T-cell (primary cell): ENCODE data around the gene YEATS2. TPM values are rescaled to one million over a fixed set of nuclear protein-coding genes. Genes with fewer than 3 reads are reported as not detected.
"Not testable (repeated sequence)": the region's sequence is repeated elsewhere in the genome, so short reads cannot be mapped to it uniquely, and the experiment has no call there.

Experiments
- ATAC-seq, 4 experiments: fragments of 200-7000 bp in 3 of 4; fragments of 150-1000 bp in 1 of 4; cut with Tn5 transposase; replicated peaks in 1 of 4; 1 replicate in 3 of 4; 2 replicates in 1 of 4; pipeline ENCODE4 v1.10.0; 2021; ENCODE audit warnings: moderate library complexity in 3 of 4, mild to moderate bottlenecking in 2 of 4, moderate number of reproducible peaks in 1 of 4
- CTCF ChIA-PET, 2 donors: fragments of 300-600 bp; sonication (Branson Sonifier 250); formaldehyde crosslinking; loops; one replicate each; lab custom pipeline; 2022; ENCODE audit warnings: antibody characterized with exemption in 2 of 2; lab: Charles Lee
- POLR2A ChIA-PET, 2 donors: fragments of 300-600 bp; sonication (Branson Sonifier 250); formaldehyde crosslinking; loops; one replicate each; lab custom pipeline; 2022; ENCODE audit warnings: antibody characterized with exemption in 2 of 2; lab: Charles Lee
- DNase-seq, 35 experiments: peaks; one replicate each; pipeline versions ENCODE4 v3.0.0 to v3.0.0-alpha.2; 2013 to 2023
- H3K27ac ChIP-seq: one replicate; pipeline ENCODE4 v1.5.1; 2013; ENCODE audit warnings: low read length
- H3K27me3 ChIP-seq, 2 experiments: replicated peaks in 1 of 2; 1 replicate in 1 of 2; 2 replicates in 1 of 2; pipeline versions ENCODE4 v1.6.1 to v1.7.0; 2013; ENCODE audit warnings: low read length in 1 of 2, mixed read lengths in 1 of 2; ENCODE audit not compliant: control insufficient read depth in 2 of 2, insufficient read depth in 2 of 2; ENCODE audit errors: extremely low read depth in 1 of 2
- H3K36me3 ChIP-seq, 2 donors: 1 replicate in 1 of 2; 2 replicates in 1 of 2; pipeline versions ENCODE4 v1.6.1 to v1.7.0; 2013; ENCODE audit warnings: low read length in 1 of 2; ENCODE audit not compliant: control insufficient read depth in 2 of 2, insufficient read depth in 1 of 2; ENCODE audit errors: extremely low read depth in 1 of 2
- H3K4me1 ChIP-seq, 2 experiments: 1 replicate in 1 of 2; 2 replicates in 1 of 2; pipeline versions ENCODE4 v1.6.1 to v1.7.0; 2013; ENCODE audit warnings: low read length in 2 of 2, mixed read lengths in 1 of 2; ENCODE audit not compliant: insufficient read depth in 2 of 2, control insufficient read depth in 1 of 2; ENCODE audit errors: extremely low read depth in 1 of 2
- H3K4me3 ChIP-seq, 2 donors: 1 replicate in 1 of 2; 2 replicates in 1 of 2; pipeline versions ENCODE4 v1.5.1 to v1.7.0; 2013; ENCODE audit warnings: mild to moderate bottlenecking in 2 of 2, low read length in 1 of 2, moderate library complexity in 1 of 2; ENCODE audit not compliant: control insufficient read depth in 1 of 2; ENCODE audit errors: extremely low read depth in 1 of 2
- H3K9me3 ChIP-seq: 2 replicates; pipeline ENCODE4 v1.7.0; 2013
- H3K27ac Mint-ChIP-seq, 2 donors: one replicate each; pipeline ENCODE4 v1.8.0; 2020 to 2021; ENCODE audit warnings: mild to moderate bottlenecking in 2 of 2, mixed read lengths in 2 of 2
- H3K27me3 Mint-ChIP-seq, 2 donors: one replicate each; pipeline ENCODE4 v1.8.0; 2021 to 2022; ENCODE audit warnings: mixed read lengths in 2 of 2
- H3K36me3 Mint-ChIP-seq: one replicate; pipeline ENCODE4 v1.8.0; 2021; ENCODE audit warnings: mixed read lengths
- H3K4me1 Mint-ChIP-seq, 3 donors: one replicate each; pipeline ENCODE4 v1.8.0; 2020 to 2022; ENCODE audit warnings: mixed read lengths in 3 of 3, mild to moderate bottlenecking in 1 of 3
- H3K4me3 Mint-ChIP-seq, 3 donors: one replicate each; pipeline ENCODE4 v1.8.0; 2020 to 2022; ENCODE audit warnings: mild to moderate bottlenecking in 3 of 3, mixed read lengths in 3 of 3, moderate library complexity in 3 of 3
- H3K9me3 Mint-ChIP-seq, 3 donors: one replicate each; pipeline ENCODE4 v1.8.0; 2020 to 2022; ENCODE audit warnings: mixed read lengths in 3 of 3
- WGBS: methylation state at CpG from one replicate; pipeline ENCODE4 v1.1.5; 2013; ENCODE audit warnings: missing lambda C conversion rate; ENCODE audit not compliant: insufficient coverage; 5-methylcytosine and 5-hydroxymethylcytosine counted together
- total RNA-seq, 35 experiments: library from RNA in 6 of 35; stranded (reverse) in 6 of 35; fragments of 120-200 nt in 1 of 35; gene quantifications; one replicate each; pipeline versions ENCODE4 v1.2.1 to v1.2.4 and lab custom pipeline; 2013 to 2026

YEATS2 gene
- total RNA-seq, 5 donors from 2014 or later (not counting 1 experiment from before 2014, with no cell fraction given), result 23.8 to 26.2 (median 25.2) TPM

GRCh38 chr3:183781246-183781645 is 83.6 kb downstream of the YEATS2 start:
- no peaks in the 10 kb centered on the region for H3K27me3 ChIP-seq
- DNase-seq (no peak), ATAC-seq (no peak)
- H3K4me3 Mint-ChIP-seq, result no peak overlapping the region
- no peaks in the 10 kb centered on the region for H3K4me1 ChIP-seq
- H3K9me3 Mint-ChIP-seq, result no peaks in the 10 kb centered on the region
- H3K27me3 Mint-ChIP-seq, result no peaks in the 10 kb centered on the region
- H3K27ac ChIP-seq, result no peak overlapping the region
- no peaks in the 10 kb centered on the region for H3K4me1 Mint-ChIP-seq
- peaks cover 62% of the 10 kb centered on the region for H3K36me3 Mint-ChIP-seq
- 97% methylated on average over 6 of the region's 6 CpGs for WGBS
- H3K4me3 ChIP-seq, result no peak overlapping the region
- ChIA-PET POLR2A (no interaction called here), CTCF (no interaction called here)
- H3K36me3 ChIP-seq, result peaks cover 26 to 62% of the 10 kb centered on the region in 2 donors
- H3K9me3 ChIP-seq, result no peaks in the 10 kb centered on the region
- no peak overlapping the region for H3K27ac Mint-ChIP-seq

DNA sequence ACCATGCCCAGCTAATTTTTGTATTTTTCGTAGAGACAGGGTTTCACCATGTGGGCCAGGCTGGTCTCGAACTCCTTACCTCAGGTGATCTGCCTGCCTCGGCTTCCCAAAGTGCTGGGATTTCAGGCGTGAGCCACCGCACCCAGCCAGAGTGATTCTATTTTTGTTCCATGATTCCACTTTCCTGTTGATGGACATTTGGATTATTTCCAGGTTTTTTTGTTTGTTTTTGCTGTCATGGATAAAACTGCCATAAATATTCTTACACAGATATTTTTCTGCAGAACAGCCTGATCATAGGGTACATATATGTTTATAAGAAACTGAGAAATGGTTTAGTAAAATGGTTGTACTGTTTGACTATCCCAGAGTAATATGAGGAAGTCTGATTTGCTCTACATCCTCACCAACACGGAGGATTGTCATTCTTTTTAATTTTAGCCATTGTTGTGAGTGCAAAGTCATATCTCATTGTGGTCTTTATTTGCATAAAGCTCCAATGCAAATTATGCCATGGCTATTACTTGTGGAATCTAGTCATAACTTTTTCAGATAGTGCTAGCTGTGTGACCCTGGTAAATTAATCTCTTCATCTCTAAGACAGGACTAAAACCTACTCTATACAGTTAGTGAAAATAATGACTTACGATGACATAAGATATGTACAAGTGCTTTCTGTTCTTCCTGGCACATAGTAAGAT is 85.1 kb downstream of the YEATS2 start:
- peaks cover 65% of the 10 kb centered on the region for H3K36me3 Mint-ChIP-seq
- H3K27ac Mint-ChIP-seq, result no peak overlapping the region
- Histone ChIP-seq H3K4me3 (no peak overlapping the region), H3K27me3 (no peaks in the 10 kb centered on the region), H3K36me3 (peaks cover 20 to 59% of the 10 kb centered on the region in 2 donors), H3K9me3 (no peaks in the 10 kb centered on the region), H3K4me1 (no peaks in the 10 kb centered on the region), H3K27ac (no peak overlapping the region)
- no peak overlapping the region for H3K4me3 Mint-ChIP-seq
- ATAC-seq (no peak), DNase-seq (no peak)
- no peaks in the 10 kb centered on the region for H3K9me3 Mint-ChIP-seq
- H3K4me1 Mint-ChIP-seq, result no peaks in the 10 kb centered on the region
- ChIA-PET POLR2A (no interaction called here), CTCF (no interaction called here)
- 100% methylated on average over 4 of the region's 7 CpGs for WGBS
- H3K27me3 Mint-ChIP-seq, result no peaks in the 10 kb centered on the region

GRCh38 chr3:183784503-183784902 is 86.9 kb downstream of the YEATS2 start:
- H3K27ac Mint-ChIP-seq, DNase-seq, H3K4me3 Mint-ChIP-seq, POLR2A ChIA-PET, H3K9me3 Mint-ChIP-seq, H3K27me3 Mint-ChIP-seq, H3K4me3 ChIP-seq, H3K4me1 ChIP-seq, ATAC-seq, CTCF ChIA-PET, H3K9me3 ChIP-seq, H3K27ac ChIP-seq, H3K27me3 ChIP-seq: not testable (repeated sequence)
- Mint-ChIP-seq H3K4me1 (peaks cover 3 to 13% (median 8%) of the 10 kb centered on the region in 3 donors), H3K36me3 (peaks cover 58% of the 10 kb centered on the region)
- peaks cover 7 to 59% of the 10 kb centered on the region in 2 donors for H3K36me3 ChIP-seq
- 100% methylated on average over 2 of the region's 10 CpGs for WGBS

DNA sequence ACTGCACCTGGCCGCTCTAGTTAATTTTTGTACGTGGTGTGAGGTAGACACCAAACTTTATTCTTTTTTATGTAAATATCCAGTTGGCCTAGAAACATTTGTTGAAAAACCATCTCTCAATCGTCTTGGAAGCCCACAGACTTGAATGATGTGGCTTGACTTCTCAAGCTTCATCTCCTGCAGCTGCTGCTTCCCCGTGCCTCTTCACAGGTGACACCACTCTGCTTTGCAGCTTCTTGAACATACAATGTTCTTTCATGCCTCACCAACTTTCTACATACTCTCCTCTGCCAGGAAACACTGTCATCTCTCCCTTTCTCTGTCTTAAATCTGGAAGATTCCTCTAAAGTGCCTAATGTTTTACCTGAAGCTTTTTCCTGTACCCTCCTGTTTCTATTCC is 92.2 kb downstream of the YEATS2 start:
- no peak overlapping the region for H3K27ac Mint-ChIP-seq
- no peak overlapping the region for H3K4me3 Mint-ChIP-seq
- Histone ChIP-seq H3K4me1 (no peaks in the 10 kb centered on the region), H3K9me3 (no peaks in the 10 kb centered on the region), H3K4me3 (no peak overlapping the region), H3K36me3 (peaks cover 6 to 67% of the 10 kb centered on the region in 2 donors), H3K27ac (no peak overlapping the region), H3K27me3 (no peaks in the 10 kb centered on the region)
- peaks cover 57% of the 10 kb centered on the region for H3K36me3 Mint-ChIP-seq
- no peaks in the 10 kb centered on the region for H3K27me3 Mint-ChIP-seq
- peaks cover 3 to 17% (median 14%) of the 10 kb centered on the region in 3 donors for H3K4me1 Mint-ChIP-seq
- no peak for DNase-seq
- ATAC-seq, result no peak
- no peaks in the 10 kb centered on the region for H3K9me3 Mint-ChIP-seq
- ChIA-PET POLR2A (interaction anchor here in 1 of 2 donors (0.5 kb wide), 1 partner anchor 61 kb away, joined by 3 read pairs; no protein-coding TSS in a partner anchor), CTCF (interaction anchor here in 1 of 2 donors (0.7 kb wide), 1 partner anchor 892 kb away, joined by 3 read pairs; no protein-coding TSS in a partner anchor)
- WGBS, result 40% methylated on average over 2 of the region's 4 CpGs

DNA sequence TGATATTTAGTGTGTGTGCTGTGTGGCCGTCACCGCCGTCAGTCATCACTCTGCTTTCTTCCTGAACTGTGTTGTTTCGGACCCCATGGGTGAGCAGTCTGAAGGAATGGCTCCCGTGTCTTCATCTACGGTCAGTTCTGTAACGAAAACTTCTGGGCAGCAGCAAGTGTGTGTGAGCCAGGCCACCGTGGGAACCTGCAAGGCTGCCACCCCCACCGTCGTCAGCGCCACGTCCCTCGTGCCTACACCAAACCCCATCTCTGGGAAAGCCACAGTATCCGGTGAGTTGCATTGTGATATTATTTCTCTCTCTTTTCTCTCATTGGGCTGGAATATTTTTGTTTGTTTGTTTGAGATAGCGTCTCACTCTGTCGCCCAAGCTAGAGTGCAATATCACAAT is 93.1 kb downstream of the YEATS2 start:
- H3K36me3 Mint-ChIP-seq, result peaks cover 56% of the 10 kb centered on the region
- ChIA-PET CTCF (no interaction called here), POLR2A (no interaction called here)
- Histone ChIP-seq H3K4me3 (no peak overlapping the region), H3K36me3 (peaks cover 6 to 65% of the 10 kb centered on the region in 2 donors), H3K4me1 (no peaks in the 10 kb centered on the region), H3K27ac (no peak overlapping the region), H3K9me3 (no peaks in the 10 kb centered on the region), H3K27me3 (no peaks in the 10 kb centered on the region)
- no peak overlapping the region for H3K4me3 Mint-ChIP-seq
- DNase-seq, result no peak
- peaks cover 3 to 17% (median 14%) of the 10 kb centered on the region in 3 donors for H3K4me1 Mint-ChIP-seq
- 98% methylated on average over 5 of the region's 16 CpGs for WGBS
- H3K27ac Mint-ChIP-seq, result no peak overlapping the region
- no peaks in the 10 kb centered on the region for H3K9me3 Mint-ChIP-seq
- H3K27me3 Mint-ChIP-seq, result no peaks in the 10 kb centered on the region
- ATAC-seq, result no peak

- ATAC-seq, result no peak
- POLR2A ChIA-PET, result no interaction called here
- CTCF ChIA-PET, result interaction anchor here in 1 of 2 donors (0.6 kb wide), 1 partner anchor 16 kb away, joined by 6 read pairs; no protein-coding TSS in a partner anchor
- Histone ChIP-seq H3K4me3 (no peak overlapping the region), H3K9me3 (no peaks in the 10 kb centered on the region), H3K27ac (no peak overlapping the region), H3K36me3 (peaks cover 6 to 58% of the 10 kb centered on the region in 2 donors), H3K4me1 (no peaks in the 10 kb centered on the region), H3K27me3 (no peaks in the 10 kb centered on the region)
- no peak for DNase-seq
- no peaks in the 10 kb centered on the region for H3K9me3 Mint-ChIP-seq
- H3K27ac Mint-ChIP-seq, result no peak overlapping the region
- peaks cover 51% of the 10 kb centered on the region for H3K36me3 Mint-ChIP-seq
- WGBS, result 100% methylated on average over 2 of the region's 6 CpGs
- no peaks in the 10 kb centered on the region for H3K27me3 Mint-ChIP-seq
- no peak overlapping the region for H3K4me3 Mint-ChIP-seq
- H3K4me1 Mint-ChIP-seq, result peaks cover 3 to 17% (median 14%) of the 10 kb centered on the region in 3 donors
These were observed 95.4 kb downstream of the YEATS2 start for GRCh38 chr3:183792976-183793375.
